ENCODE measurements around the gene SBF2. TPM values are rescaled to one million over a fixed set of nuclear protein-coding genes. Genes with fewer than 3 reads are reported as not detected.

The SBF2 gene
- total and polyA plus RNA-seq, 2 donors (not counting 3 experiments of a cell fraction or from before 2014, with no cell fraction given): 15.4 to 42.4 TPM

- ChIA-PET CTCF (interaction anchor here (1.5 kb wide), 1 partner anchor 15 kb away, joined by 4 read pairs; no protein-coding TSS in a partner anchor), POLR2A (no interaction called here)
- H3K27ac ChIP-seq (ENCODE audit: insufficient read depth, low read depth, low read length): no peak overlapping the region
- TF ChIP-seq MYC (IDR thresholded peaks at IDR 0.05; ENCODE audit: low read depth, low read length) (no peak), MAX (IDR thresholded peaks at IDR 0.05; ENCODE audit: insufficient read depth, insufficient read length) (no peak), EZH2 (IDR thresholded peaks at IDR 0.05; ENCODE audit: borderline replicate concordance, low read depth, low read length, severe bottlenecking) (no peak), JUN (IDR thresholded peaks at IDR 0.05; ENCODE audit: borderline replicate concordance, insufficient read depth, insufficient read length, low read depth) (no peak), FOS (IDR thresholded peaks at IDR 0.05; ENCODE audit: borderline replicate concordance, insufficient read depth, low read length) (no peak), POLR2AphosphoS5 (IDR thresholded peaks at IDR 0.05; ENCODE audit: insufficient read depth, low read depth, low read length) (no peak), GATA2 (IDR thresholded peaks at IDR 0.05; ENCODE audit: insufficient read depth, insufficient read length, low read depth, low read length) (no peak), POLR2A (IDR thresholded peaks at IDR 0.05; ENCODE audit: low read depth, low read length) (no peak), CTCF (IDR thresholded peaks at IDR 0.05; ENCODE audit: extremely low read depth in 1 of 2, insufficient read depth in 1 of 2, low read depth in 1 of 2, low read length in 2 of 2) (no peak)
- H3K79me2 ChIP-seq (ENCODE audit: control insufficient read depth, insufficient read depth, low read length): peaks cover 48% of the 10 kb centered on the region
- no peak overlapping the region for H3K4me2 ChIP-seq (ENCODE audit: insufficient read depth, low read length)
- no peaks in the 10 kb centered on the region for H3K4me1 ChIP-seq (ENCODE audit: control insufficient read depth, extremely low read depth, insufficient read depth, low read length)
- dilution Hi-C loops (cut with MboI; ENCODE audit: extremely low pct_ligation_motif_present, low sequenced_read_pairs): loop anchor here (25.0 kb wide), 1 partner anchor 121 kb away; no protein-coding TSS in a partner anchor
- no peaks in the 10 kb centered on the region for H3K9me3 ChIP-seq (replicated peaks; ENCODE audit: control insufficient read depth, insufficient read depth, low read length)
- no peaks in the 10 kb centered on the region for H3K9me1 ChIP-seq (replicated peaks; ENCODE audit: control insufficient read depth, extremely low read depth, insufficient read depth, low read length)
- no TSS peak for BruUV-seq (replicated peaks)
- no peak overlapping the region for H3K9ac ChIP-seq (replicated peaks; ENCODE audit: extremely low read depth, insufficient read depth, low read length)
- H4K20me1 ChIP-seq (replicated peaks; ENCODE audit: control insufficient read depth, extremely low read depth, insufficient read depth, low read length): no peaks in the 10 kb centered on the region
- no peak overlapping the region for H3K4me3 ChIP-seq (replicated peaks in 1 of 3; ENCODE audit: insufficient read depth in 1 of 3, low read depth in 1 of 3, low read length in 3 of 3)
- H2AFZ ChIP-seq (ENCODE audit: low read depth, low read length): no peak overlapping the region
- FAIRE-seq (no peak), DNase-seq (ENCODE audit: low read depth, low spot score) (no peak)
- intact Hi-C loops (cut with micrococcal nuclease): loop anchor here (5.0 kb wide), 1 partner anchor 271 kb away; the partner anchor contains the start of gene ZNF143
- H3K27me3 ChIP-seq (ENCODE audit: control insufficient read depth in 2 of 2, insufficient read depth in 2 of 2, low read length in 2 of 2): no peaks in the 10 kb centered on the region
- peaks cover 22 to 35% of the 10 kb centered on the region in 2 experiments for H3K36me3 ChIP-seq (ENCODE audit: control insufficient read depth in 2 of 2, extremely low read depth in 1 of 2, insufficient read depth in 2 of 2, low read length in 2 of 2)
Measured at GRCh38 chr11:9733212-9733611, 560.8 kb downstream of the SBF2 start.
